Adrenal gland (tissue), 5 donors: ENCODE measurements around the gene TRIM36.

Experiments
- POLR2A ChIP-seq, 2 donors: fragments of 450-650 bp; IDR thresholded peaks; one replicate each; pipeline ENCODE4 v1.6.1; 2017; ENCODE audit warnings: antibody characterized with exemption in 2 of 2, mild to moderate bottlenecking in 2 of 2, moderate library complexity in 1 of 2
- TF ChIP-seq, protein P1 (sequence below), 6 experiments: fragments of 450-650 bp in 4 of 6; fragments of 200-600 bp in 2 of 6; sonication (generic) in 1 of 6; IDR thresholded peaks; 1 replicate in 5 of 6; 2 replicates in 1 of 6; pipeline versions ENCODE4 v1.5.1 to v1.8.0; 2016 to 2021; ENCODE audit warnings: antibody characterized with exemption in 6 of 6, mild to moderate bottlenecking in 2 of 6, moderate library complexity in 1 of 6
- donor health status: DM: no; HTN: no; CAD: no.

DNA sequence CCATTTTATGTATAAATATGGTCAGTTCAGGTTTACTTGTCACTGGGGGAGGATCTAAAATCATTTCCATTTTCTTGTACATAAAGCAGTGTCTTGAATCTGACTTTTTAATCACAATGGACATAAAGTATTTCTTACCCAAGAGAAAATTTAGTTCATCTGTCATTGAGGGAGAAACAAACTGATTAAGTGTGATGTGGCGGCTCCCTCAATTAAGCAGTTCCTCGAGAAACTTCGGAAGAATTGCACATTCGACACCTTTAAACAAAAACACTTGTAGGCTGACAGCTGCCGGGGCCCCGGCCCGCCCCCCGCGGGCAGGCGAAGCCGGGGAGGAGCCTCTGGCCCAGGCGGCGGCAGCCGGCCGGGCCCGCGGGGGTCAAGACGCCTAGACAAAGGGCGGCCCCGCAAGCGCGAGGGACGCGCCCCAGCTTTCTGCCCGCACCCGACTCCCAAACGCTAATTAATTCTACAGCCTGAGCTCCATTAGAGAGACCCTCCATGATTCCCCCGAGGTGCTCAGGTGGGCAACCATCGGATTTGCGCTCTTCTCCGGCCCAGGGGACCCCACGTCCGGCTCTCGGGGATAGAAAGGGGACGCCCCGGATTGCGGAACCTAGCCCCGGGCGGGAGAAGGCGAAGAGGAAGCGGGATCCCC, 750 bp downstream of the TRIM36 start:
- TF ChIP-seq, protein P1, sequence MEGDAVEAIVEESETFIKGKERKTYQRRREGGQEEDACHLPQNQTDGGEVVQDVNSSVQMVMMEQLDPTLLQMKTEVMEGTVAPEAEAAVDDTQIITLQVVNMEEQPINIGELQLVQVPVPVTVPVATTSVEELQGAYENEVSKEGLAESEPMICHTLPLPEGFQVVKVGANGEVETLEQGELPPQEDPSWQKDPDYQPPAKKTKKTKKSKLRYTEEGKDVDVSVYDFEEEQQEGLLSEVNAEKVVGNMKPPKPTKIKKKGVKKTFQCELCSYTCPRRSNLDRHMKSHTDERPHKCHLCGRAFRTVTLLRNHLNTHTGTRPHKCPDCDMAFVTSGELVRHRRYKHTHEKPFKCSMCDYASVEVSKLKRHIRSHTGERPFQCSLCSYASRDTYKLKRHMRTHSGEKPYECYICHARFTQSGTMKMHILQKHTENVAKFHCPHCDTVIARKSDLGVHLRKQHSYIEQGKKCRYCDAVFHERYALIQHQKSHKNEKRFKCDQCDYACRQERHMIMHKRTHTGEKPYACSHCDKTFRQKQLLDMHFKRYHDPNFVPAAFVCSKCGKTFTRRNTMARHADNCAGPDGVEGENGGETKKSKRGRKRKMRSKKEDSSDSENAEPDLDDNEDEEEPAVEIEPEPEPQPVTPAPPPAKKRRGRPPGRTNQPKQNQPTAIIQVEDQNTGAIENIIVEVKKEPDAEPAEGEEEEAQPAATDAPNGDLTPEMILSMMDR (IDR thresholded peaks at IDR 0.05), result no peak
- TF ChIP-seq POLR2A (IDR thresholded peaks at IDR 0.05), result no peak
